ENCODE measurements around the gene UBE2E2. TPM values are rescaled to one million over a fixed set of nuclear protein-coding genes. Genes with fewer than 3 reads are reported as not detected.

The UBE2E2 gene
- total and polyA plus RNA-seq, 4 donors: 21.5 to 87.5 (median 29.0) TPM

DNA sequence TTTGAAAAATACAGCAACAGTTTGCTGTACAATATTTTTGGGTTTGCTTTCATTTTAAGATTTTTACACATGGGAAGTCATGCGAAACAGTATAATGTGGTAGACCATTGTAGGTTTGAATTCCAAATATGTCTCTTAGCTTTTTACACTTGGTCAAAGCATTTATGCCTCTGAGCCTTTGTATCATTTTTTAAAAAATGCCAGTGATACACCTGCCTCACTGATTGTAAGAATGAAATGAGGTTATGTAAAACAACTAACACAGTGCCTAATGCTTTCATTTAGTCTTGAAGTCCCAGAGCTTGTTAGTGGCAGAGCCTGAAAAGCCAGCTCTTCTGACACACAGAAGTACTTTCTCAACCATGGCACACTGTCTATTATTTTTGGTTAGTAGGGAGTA is 202.0 kb downstream of the UBE2E2 start:
- Histone ChIP-seq H3K27me3 (ENCODE audit: control insufficient read depth in 3 of 3, insufficient read depth in 3 of 3, low read length in 2 of 3) (no peaks in the 10 kb centered on the region), H3K9ac (ENCODE audit: insufficient read depth in 1 of 2, low read length in 2 of 2) (no peak overlapping the region), H3K4me1 (ENCODE audit: control insufficient read depth in 5 of 5, insufficient read depth in 5 of 5, low read length in 5 of 5) (peaks cover 0 to 7% (median 0%) of the 10 kb centered on the region in 5 donors), H3K27ac (ENCODE audit: low read depth in 1 of 2, low read length in 1 of 2) (no peak overlapping the region), H3K36me3 (ENCODE audit: control insufficient read depth in 4 of 4, insufficient read depth in 4 of 4, low read length in 4 of 4) (no peaks in the 10 kb centered on the region), H3K4me3 (no peak overlapping the region), H3K9me3 (ENCODE audit: control insufficient read depth in 4 of 4, insufficient read depth in 3 of 4, low read length in 3 of 4) (no peaks in the 10 kb centered on the region)
- no peak for ATAC-seq (ENCODE audit: insufficient read depth, low FRiP score)
- DNase-seq: no peak
- TF ChIP-seq, protein P1, sequence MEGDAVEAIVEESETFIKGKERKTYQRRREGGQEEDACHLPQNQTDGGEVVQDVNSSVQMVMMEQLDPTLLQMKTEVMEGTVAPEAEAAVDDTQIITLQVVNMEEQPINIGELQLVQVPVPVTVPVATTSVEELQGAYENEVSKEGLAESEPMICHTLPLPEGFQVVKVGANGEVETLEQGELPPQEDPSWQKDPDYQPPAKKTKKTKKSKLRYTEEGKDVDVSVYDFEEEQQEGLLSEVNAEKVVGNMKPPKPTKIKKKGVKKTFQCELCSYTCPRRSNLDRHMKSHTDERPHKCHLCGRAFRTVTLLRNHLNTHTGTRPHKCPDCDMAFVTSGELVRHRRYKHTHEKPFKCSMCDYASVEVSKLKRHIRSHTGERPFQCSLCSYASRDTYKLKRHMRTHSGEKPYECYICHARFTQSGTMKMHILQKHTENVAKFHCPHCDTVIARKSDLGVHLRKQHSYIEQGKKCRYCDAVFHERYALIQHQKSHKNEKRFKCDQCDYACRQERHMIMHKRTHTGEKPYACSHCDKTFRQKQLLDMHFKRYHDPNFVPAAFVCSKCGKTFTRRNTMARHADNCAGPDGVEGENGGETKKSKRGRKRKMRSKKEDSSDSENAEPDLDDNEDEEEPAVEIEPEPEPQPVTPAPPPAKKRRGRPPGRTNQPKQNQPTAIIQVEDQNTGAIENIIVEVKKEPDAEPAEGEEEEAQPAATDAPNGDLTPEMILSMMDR (IDR thresholded peaks at IDR 0.05; ENCODE audit: control extremely low read depth, extremely low read depth): no peak
- WGBS, 2 donors: 94 to 96% methylated on average over 1 of the region's 1 CpG

DNA sequence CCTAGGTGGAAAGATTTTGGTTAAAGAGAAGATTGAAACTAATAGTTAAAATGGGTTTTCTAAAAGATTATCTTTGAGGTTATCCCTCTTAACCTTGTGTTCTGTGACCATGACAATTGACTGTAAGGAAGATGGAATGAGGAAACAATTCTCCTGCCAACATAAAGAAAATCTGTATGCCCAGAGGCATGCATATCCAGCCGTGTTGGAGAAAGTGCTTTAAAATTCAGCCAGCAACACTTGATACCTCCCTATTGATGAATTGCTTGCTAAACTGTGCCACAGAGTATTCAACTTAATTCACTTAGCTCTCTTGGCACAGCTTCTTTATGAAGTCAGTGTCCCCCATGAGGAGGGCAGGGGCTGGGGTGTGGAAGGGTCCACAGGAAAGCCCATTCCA is 203.5 kb downstream of the UBE2E2 start:
- WGBS, 2 donors: 54 to 72% methylated on average over 1 of the region's 1 CpG
- TF ChIP-seq, protein P1 (IDR thresholded peaks at IDR 0.05; ENCODE audit: control extremely low read depth, extremely low read depth): no peak
- Histone ChIP-seq H3K4me1 (ENCODE audit: control insufficient read depth in 5 of 5, insufficient read depth in 5 of 5, low read length in 5 of 5) (peaks cover 0 to 7% (median 0%) of the 10 kb centered on the region in 5 donors), H3K9ac (ENCODE audit: insufficient read depth in 1 of 2, low read length in 2 of 2) (no peak overlapping the region), H3K27me3 (ENCODE audit: control insufficient read depth in 3 of 3, insufficient read depth in 3 of 3, low read length in 2 of 3) (no peaks in the 10 kb centered on the region), H3K27ac (ENCODE audit: low read depth in 1 of 2, low read length in 1 of 2) (no peak overlapping the region), H3K9me3 (ENCODE audit: control insufficient read depth in 4 of 4, insufficient read depth in 3 of 4, low read length in 3 of 4) (no peaks in the 10 kb centered on the region), H3K4me3 (no peak overlapping the region), H3K36me3 (ENCODE audit: control insufficient read depth in 4 of 4, insufficient read depth in 4 of 4, low read length in 4 of 4) (no peaks in the 10 kb centered on the region)
- ATAC-seq (ENCODE audit: insufficient read depth, low FRiP score): no peak
- DNase-seq: no peak

DNA sequence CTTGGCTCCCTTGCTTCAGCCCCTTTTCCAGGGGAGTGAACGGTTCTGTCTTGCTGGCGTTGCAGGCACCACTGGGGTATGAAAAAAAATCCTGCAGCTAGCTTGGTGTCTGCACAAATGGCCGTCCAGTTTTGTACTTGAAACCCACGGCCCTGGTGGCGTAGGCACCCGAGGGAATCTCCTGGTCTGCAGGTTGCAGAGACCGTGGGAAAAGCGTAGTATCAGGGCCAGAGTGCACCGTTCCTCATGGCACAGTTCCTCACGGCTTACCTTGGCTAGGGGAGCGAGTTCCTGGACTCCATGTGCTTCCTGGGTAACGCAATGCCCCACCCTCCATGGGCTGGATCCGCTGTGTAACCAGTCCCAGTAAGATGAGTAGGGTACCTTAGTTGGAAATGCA is 214.9 kb downstream of the UBE2E2 start:
- Histone ChIP-seq H3K36me3 (ENCODE audit: control insufficient read depth in 4 of 4, insufficient read depth in 4 of 4, low read length in 4 of 4) (no peaks in the 10 kb centered on the region), H3K27me3 (ENCODE audit: control insufficient read depth in 3 of 3, insufficient read depth in 3 of 3, low read length in 2 of 3) (no peaks in the 10 kb centered on the region), H3K4me1 (ENCODE audit: control insufficient read depth in 5 of 5, insufficient read depth in 5 of 5, low read length in 5 of 5) (peaks cover 0 to 14% (median 3%) of the 10 kb centered on the region in 5 donors), H3K4me3 (no peak overlapping the region), H3K27ac (ENCODE audit: low read depth in 1 of 2, low read length in 1 of 2) (no peak overlapping the region), H3K9ac (ENCODE audit: insufficient read depth in 1 of 2, low read length in 2 of 2) (no peak overlapping the region), H3K9me3 (ENCODE audit: control insufficient read depth in 4 of 4, insufficient read depth in 3 of 4, low read length in 3 of 4) (no peaks in the 10 kb centered on the region)
- ATAC-seq (ENCODE audit: insufficient read depth, low FRiP score): no peak
- TF ChIP-seq, protein P1 (IDR thresholded peaks at IDR 0.05; ENCODE audit: control extremely low read depth, extremely low read depth): no peak
- 93 to 95% methylated on average over 13 of the region's 13 CpGs for whole genome bisulfite sequencing, 2 donors
- no peak for DNase-seq

Measured in lung (tissue), 12 donors.